IPS-18a (cell line): ENCODE results near the gene NLRC5.

ENCODE experiments used
- H3K27ac ChIP-seq: one replicate; pipeline ENCODE4 v1.5.1; 2013; ENCODE audit warnings: low read length
- H3K27me3 ChIP-seq: one replicate; pipeline ENCODE4 v1.6.1; 2013; ENCODE audit warnings: mild to moderate bottlenecking, low read length; ENCODE audit not compliant: control insufficient read depth, insufficient read depth
- H3K36me3 ChIP-seq: one replicate; pipeline ENCODE4 v1.6.1; 2013; ENCODE audit warnings: low read depth, low read length; ENCODE audit not compliant: control insufficient read depth
- H3K4me1 ChIP-seq: one replicate; pipeline ENCODE4 v1.6.1; 2013; ENCODE audit warnings: low read depth, low read length; ENCODE audit not compliant: control insufficient read depth
- H3K4me3 ChIP-seq: one replicate; pipeline ENCODE4 v1.5.1; 2013; ENCODE audit warnings: low read length
- H3K9ac ChIP-seq: one replicate; pipeline ENCODE4 v1.6.1; 2013; ENCODE audit warnings: mild to moderate bottlenecking, low read length, moderate library complexity
- H3K9me3 ChIP-seq: one replicate; pipeline ENCODE4 v1.6.1; 2013; ENCODE audit warnings: low read depth, low read length; ENCODE audit not compliant: control insufficient read depth

NLRC5 gene

DNA sequence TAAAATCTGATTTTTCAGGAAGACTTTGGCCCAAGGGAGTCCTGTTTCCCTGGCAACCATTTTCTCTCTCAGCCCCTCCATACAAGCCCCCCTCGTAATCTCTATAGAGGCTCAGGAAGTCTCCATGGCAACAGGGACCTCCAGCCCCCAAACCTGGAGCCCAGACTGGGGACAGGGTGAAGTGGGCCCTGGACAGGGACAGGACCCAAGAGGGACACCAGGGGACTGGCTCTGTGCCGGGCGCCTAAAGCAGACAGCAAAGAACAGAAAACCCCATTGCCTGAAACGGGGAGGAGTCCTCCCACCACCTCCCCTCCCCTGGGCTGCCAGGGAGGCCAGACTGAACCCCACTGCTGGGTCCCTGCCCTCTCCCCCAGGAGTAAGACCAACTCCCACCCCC, 143.7 kb downstream of the NLRC5 start:
- no peak overlapping the region for H3K27ac ChIP-seq
- H3K9ac ChIP-seq, result no peak overlapping the region
- H3K4me3 ChIP-seq, result no peak overlapping the region

More for the DNA sequence above, 143.7 kb downstream of the NLRC5 start:
- Histone ChIP-seq H3K27me3 (no peaks in the 10 kb centered on the region), H3K4me1 (peaks cover 4% of the 10 kb centered on the region), H3K9me3 (no peaks in the 10 kb centered on the region), H3K36me3 (no peaks in the 10 kb centered on the region)
